Stimulated activated CD8-positive, alpha-beta memory T cell treated with anti-CD3 and anti-CD28 coated beads, Interleukin-2, amount 100 ng/mL, for 48 hours (primary cell): Measurements from ENCODE around the gene CUL2.
"Not testable (repeated sequence)": the region's sequence is repeated elsewhere in the genome, so short reads cannot be mapped to it uniquely, and the experiment has no call there.

ENCODE experiments used
- DNase-seq, 2 donors: peaks; one replicate each; pipeline ENCODE4 v3.0.0-alpha.2; 2020; ENCODE audit warnings: low read depth in 2 of 2

Gene CUL2

DNA sequence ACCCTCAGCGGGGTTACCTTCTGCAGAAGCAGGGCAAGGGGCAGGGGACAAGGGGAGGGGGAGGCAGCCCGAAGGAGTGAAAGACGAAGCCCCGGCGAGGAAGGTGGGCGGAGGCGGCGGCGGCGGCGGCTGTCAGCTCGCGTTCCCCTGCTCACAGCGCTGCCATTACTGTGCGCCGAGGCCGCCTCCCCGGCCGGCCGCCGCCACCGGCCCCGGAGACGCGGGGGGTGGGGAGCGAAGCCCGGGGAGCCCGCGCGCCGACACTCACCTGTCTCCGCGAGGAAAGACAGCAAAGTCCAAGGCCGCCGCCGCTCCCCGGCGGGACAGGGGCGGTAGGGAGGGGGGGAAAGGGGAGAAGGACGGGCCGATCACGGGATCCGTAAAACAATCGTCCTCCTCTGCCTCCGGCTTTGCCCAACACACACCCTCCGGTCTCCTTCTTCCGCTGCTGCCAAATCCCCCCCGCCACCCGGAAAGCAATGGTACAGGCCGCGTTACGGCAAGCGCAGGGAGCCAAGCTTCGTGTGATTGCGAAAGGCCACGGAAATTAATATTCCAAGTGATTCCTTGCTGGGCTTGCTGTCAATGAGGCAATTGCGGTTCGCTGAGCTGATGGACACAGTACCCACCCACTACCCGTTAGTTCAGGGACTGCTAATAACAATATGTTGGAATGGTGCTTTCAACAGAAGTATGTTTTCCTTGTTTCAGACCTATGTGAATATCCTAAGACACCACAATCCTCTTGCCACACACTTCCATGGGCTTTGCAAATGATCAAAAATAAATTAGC is at the start of gene CUL2:
Gene CUL2 (minus strand): TSS at position 180 of the 793 bp plus-strand sequence. CDS start 19,024 bp downstream, outside the sequence.
- peak; percentile 81 to 86 for DNase-seq

DNA sequence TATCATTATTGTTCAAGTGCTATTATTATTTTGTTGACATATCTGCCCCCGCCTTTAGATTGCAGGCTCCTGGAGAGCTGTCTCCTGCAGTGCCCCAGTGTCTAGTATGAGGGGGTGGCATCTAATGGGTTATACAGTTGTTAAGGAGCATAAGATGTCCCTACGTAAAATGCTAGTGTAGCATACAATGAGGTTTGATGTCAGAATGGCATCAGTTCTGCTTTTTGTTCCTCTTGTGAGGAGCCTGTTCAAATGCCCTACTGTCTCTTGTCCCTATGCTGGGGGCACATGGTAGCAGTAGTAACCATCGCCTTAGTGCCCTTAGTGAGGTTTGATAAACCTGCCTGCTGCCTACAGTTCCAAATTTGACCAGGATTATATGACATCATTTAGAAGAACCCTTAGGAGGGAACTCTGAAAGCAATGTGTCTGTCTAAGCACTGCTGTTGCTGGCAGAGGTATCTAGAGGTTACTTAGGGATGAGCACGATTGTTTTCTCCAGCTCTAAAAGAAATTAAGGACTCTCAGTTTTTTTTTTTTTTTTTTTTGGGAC is 46.2 kb upstream of the CUL2 start:
- no peak for DNase-seq

DNA sequence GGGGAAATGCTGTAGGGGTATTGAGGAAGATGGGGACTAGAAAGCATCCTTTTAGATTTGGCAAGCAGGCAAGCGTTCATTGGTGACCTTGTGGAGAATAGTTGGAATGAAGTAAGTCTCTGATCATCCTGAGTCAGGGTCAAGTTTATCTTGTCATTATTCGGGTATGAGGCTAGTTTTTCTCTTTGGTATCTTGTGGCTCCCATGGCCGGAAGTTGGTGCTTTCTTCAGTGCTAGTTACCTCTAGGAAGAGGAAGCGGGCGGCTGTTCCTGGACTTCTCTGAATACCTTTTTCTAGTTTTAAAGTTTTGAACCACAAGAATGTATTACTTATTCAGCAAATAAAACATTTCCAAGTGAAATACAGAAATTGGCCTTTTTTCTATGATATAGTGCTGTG is 45.7 kb upstream of the CUL2 start:
- no peak for DNase-seq

DNA sequence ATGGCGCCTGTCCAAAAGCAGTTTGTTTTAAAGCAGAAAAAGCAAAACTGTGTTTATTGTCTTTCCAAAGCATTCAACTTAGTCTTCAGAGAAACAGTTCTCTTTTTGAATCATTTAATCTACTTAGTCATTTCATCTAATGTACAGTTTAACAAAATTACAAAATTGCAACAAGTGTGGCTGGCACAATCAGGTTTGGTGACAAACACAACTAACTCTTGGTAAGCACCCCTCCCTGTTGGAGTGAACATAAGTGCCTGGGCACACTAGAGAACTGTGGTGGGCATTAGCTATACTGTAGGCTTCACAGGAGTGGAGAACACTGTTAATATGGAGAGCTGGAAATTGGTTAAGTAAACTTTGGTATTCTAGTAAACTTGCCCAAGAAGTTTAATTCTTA is 43.4 kb upstream of the CUL2 start:
- DNase-seq: no peak

DNA sequence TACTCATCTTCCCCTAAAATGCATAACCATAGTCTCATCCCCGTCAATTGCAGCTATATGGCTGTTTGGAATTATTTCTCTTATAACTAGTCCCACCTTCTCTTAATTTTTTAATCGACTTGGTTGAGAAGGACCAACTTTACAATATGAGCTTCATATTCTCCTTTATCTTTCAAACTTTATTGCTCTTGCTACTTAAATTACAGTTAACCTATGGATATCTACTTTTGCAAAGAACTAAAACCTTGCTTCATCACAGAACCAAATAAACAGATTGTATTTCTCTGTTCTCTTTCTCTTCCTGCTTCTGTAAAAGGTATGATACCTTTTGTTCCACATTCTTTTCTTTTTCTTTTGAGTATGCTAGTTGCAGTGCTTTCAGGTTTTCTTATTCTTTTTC is 42.6 kb upstream of the CUL2 start:
- DNase-seq: no peak

GRCh38 chr10:35130663-35131062 is 40.5 kb upstream of the CUL2 start:
- no peak for DNase-seq

DNA sequence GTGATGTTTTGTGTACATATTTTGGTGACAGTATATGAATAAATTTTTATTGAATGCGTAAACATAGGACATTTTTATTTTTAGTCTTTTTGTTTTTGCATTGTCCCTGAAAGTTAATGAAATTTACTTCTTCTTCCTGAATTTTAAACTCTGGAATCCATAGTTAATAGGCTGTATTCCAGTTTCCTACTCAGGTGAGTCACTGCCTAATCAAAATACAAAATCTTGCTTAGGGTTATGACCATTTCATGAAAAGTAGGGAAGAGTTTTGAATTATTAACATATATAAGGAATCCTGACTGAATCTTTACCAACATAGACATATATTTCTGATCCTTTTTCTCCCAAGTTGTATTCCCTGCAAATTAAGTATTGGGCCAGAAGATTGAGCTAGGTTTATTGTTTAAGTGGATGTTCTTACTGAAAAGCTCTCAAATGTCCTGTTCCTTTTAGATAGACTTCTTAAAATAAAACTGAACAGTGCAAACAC is 39.1 kb upstream of the CUL2 start:
- no peak for DNase-seq

- DNase-seq: peak; percentile 54 to 55
Measured at GRCh38 chr10:35127289-35127891, 37.2 kb upstream of the CUL2 start.

GRCh38 chr10:35126530-35127288 is 36.6 kb upstream of the CUL2 start, which contains the start of gene CREM:
Gene CREM, plus strand, starts transcription at chr10:35126846. Its CDS starts 10,990 bp downstream, at chr10:35137836.
- peak; percentile 100 for DNase-seq

GRCh38 chr10:35126062-35126529 is 36.0 kb upstream of the CUL2 start:
- no peak for DNase-seq

DNA sequence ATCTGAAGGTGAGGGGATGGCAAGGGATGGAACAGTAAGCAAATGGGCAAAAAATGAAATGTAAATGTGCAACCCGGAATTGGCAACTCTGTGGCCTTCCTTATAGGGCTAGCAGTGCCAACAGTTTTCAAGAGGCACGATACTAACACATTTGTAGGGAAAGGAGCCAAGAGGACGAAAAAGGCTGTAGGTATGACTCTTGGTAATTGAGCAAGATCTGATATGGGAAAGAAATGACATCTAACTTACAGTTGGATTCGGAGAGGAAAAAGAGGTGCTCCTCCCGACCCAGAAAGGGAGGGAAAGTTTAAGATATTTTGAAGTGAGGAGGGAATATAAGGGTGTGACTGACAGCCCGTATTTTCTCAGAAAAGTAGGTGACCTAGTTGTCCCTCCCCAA is 34.4 kb upstream of the CUL2 start:
- DNase-seq: no peak

GRCh38 chr10:35119378-35119777 is 29.2 kb upstream of the CUL2 start:
- DNase-seq: no peak

- DNase-seq: no peak
Measured at GRCh38 chr10:35112571-35112970, 22.4 kb upstream of the CUL2 start.

DNA sequence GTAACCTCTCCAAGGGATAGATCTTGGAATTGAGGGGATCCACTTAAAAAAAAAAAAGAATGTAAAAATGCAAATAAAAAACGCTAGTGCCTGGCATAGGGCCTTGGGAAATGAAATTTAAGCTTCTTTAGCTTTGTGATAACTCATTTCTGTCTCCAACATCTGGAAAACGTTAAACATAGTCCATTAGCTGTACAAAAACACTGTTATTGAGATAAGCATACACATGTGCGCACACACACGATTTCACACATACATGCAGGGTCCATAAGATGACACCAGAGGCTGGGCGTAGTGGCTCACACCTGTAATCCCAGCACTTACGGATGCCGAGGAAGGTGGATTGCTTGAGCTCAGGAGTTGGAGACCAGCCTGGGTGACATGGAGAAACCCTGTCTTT is 13.7 kb upstream of the CUL2 start:
- DNase-seq: no peak

GRCh38 chr10:35097510-35097909 is 7.4 kb upstream of the CUL2 start:
- no peak for DNase-seq

DNA sequence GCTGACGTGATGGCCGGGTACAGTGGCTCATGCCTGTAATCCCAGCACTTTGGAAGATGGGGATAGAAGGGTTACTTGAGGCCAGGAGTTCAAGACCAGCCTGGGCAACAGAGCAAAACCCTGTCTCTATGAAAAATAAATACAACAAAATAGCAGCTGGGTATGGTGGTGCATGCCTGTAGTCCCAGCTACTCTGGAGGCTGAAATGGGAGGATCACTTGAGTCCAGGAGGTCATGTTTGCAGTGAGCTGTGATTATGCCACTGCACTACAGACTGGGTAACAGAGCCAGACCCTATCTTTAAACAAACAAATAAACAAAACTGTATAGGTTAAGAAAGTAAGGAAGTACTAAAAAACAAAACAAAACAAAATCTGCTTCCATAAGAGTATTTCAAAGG is 6.2 kb upstream of the CUL2 start:
- no peak for DNase-seq

- no peak for DNase-seq
Measured at GRCh38 chr10:35092851-35093250, 2.7 kb upstream of the CUL2 start.

DNA sequence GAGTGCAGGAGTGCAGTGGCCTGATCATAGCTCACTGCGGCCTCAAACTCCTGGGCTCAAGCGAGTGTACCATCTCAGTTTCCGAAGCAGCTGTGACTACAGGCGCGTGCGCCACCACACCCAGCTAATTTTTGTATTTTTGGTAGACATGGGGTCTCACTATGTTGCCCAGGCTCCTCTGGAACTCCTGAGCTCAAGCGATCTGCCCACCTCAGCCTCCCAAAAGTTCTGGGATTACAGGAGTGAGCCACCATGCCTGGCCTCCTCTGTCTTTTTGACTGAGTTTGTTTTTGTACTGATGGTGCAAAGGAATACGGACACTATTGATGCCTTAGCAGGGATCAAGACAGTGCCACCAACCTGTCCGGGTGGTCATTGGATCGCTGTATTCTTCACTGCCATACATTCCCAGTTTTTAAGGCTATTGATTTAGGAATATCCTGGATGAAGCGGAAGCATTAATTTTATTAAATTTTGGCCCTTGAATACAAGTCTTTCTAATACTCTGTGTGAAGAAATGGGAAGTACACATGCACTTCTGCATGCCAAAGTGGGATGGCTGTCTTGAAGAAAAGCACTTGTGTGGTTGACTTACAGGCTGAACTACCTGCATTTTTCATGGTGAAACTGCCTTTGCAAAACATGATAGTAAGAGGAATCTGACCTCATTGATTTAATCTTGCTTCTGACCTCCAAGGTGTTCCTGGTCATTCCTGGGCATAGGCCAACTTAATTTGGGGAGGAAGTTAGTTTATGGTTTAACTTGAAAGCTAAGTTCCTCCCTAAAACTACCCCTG is 2.1 kb upstream of the CUL2 start:
- no peak for DNase-seq

GRCh38 chr10:35089611-35090161 is 455 bp downstream of the CUL2 start:
- DNase-seq: peak; percentile 1

- DNase-seq: no peak
Measured at GRCh38 chr10:35083242-35083641, 6.9 kb downstream of the CUL2 start.

GRCh38 chr10:35080261-35080660 is 9.9 kb downstream of the CUL2 start:
- DNase-seq: not testable (repeated sequence)
